DOHH2 (cell line): ENCODE data around the gene ELMOD3.

ENCODE experiments used
- CTCF ChIP-seq: fragments of 200-600 bp; sonication (generic); IDR thresholded peaks from one replicate; pipeline ENCODE4 v1.5.1; 2014; ENCODE audit warnings: antibody characterized with exemption, mild to moderate bottlenecking, low read depth, low read length; ENCODE audit not compliant: poor library complexity, severe bottlenecking
- EZH2phosphoT487 ChIP-seq: fragments of 200-600 bp; sonication (generic); IDR thresholded peaks from 2 replicates; pipeline ENCODE4 v1.6.1; 2017; ENCODE audit warnings: borderline replicate concordance, mild to moderate bottlenecking, antibody characterized with exemption, low read length, moderate library complexity, mixed read lengths

- TF ChIP-seq CTCF (no peak), EZH2phosphoT487 (no peak)
These were observed 16.5 kb downstream of the ELMOD3 start for GRCh38 chr2:85371045-85371444.
